PFSK-1 (cell line): ENCODE data around the gene RANBP17.

Source experiments
- FOXP2 ChIP-seq: optimal IDR thresholded peaks from 2 replicates; pipeline ENCODE3; 2011; ENCODE audit warnings: borderline replicate concordance, control low read depth, inconsistent platforms; ENCODE audit not compliant: insufficient read depth; ENCODE audit errors: extremely low read length, extremely low read depth
- POLR2AphosphoS5 ChIP-seq: IDR thresholded peaks from 2 replicates; pipeline ENCODE4 v1.6.1; 2012; ENCODE audit warnings: low read depth, mild to moderate bottlenecking, control low read depth, low read length, moderate library complexity
- REST ChIP-seq, 2 experiments: IDR thresholded peaks; 2 replicates each; pipeline versions ENCODE4 v1.6.1 to v1.8.0; 2011 to 2012; ENCODE audit warnings: low read depth in 2 of 2, low read length in 2 of 2, control low read depth in 1 of 2, inconsistent platforms in 1 of 2, mild to moderate bottlenecking in 1 of 2, moderate library complexity in 1 of 2; ENCODE audit not compliant: insufficient read depth in 1 of 2
- SIN3A ChIP-seq: IDR thresholded peaks from 2 replicates; pipeline ENCODE4 v1.6.1; 2012; ENCODE audit warnings: mild to moderate bottlenecking, low read length, moderate library complexity, borderline replicate concordance; ENCODE audit not compliant: insufficient read depth
- TAF1 ChIP-seq: IDR thresholded peaks from 2 replicates; pipeline ENCODE4 v1.6.1; 2012; ENCODE audit warnings: low read length, control low read depth, borderline replicate concordance; ENCODE audit not compliant: insufficient read depth

RANBP17 gene

GRCh38 chr5:170843870-170844269 is 17.9 kb upstream of the RANBP17 start:
- TF ChIP-seq REST (IDR thresholded peaks at IDR 0.05; ENCODE audit: insufficient read depth in 1 of 2, low read depth in 2 of 2, low read length in 2 of 2) (no peak), FOXP2 (no peak), SIN3A (no peak), POLR2AphosphoS5 (no peak)

GRCh38 chr5:170844651-170845050 is 17.2 kb upstream of the RANBP17 start:
- TF ChIP-seq TAF1, result no peak
- TF ChIP-seq SIN3A, result no peak
- TF ChIP-seq REST (IDR thresholded peaks at IDR 0.05; ENCODE audit: insufficient read depth in 1 of 2, low read depth in 2 of 2, low read length in 2 of 2), result no peak
- TF ChIP-seq FOXP2, result no peak
- no peak for TF ChIP-seq POLR2AphosphoS5

- TF ChIP-seq REST (IDR thresholded peaks at IDR 0.05; ENCODE audit: insufficient read depth in 1 of 2, low read depth in 2 of 2, low read length in 2 of 2), result no peak
- no peak for TF ChIP-seq FOXP2
- no peak for TF ChIP-seq SIN3A
- no peak for TF ChIP-seq POLR2AphosphoS5
- TF ChIP-seq TAF1, result no peak
Observed at GRCh38 chr5:170846416-170846815, 15.4 kb upstream of the RANBP17 start.

GRCh38 chr5:170846846-170847245 is 15.0 kb upstream of the RANBP17 start:
- TF ChIP-seq FOXP2, result no peak
- no peak for TF ChIP-seq REST (IDR thresholded peaks at IDR 0.05; ENCODE audit: insufficient read depth in 1 of 2, low read depth in 2 of 2, low read length in 2 of 2)
- TF ChIP-seq POLR2AphosphoS5, result no peak
- TF ChIP-seq SIN3A, result no peak
- TF ChIP-seq TAF1, result no peak

- TF ChIP-seq SIN3A, result no peak
- no peak for TF ChIP-seq REST (IDR thresholded peaks at IDR 0.05; ENCODE audit: insufficient read depth in 1 of 2, low read depth in 2 of 2, low read length in 2 of 2)
- TF ChIP-seq FOXP2, result no peak
- no peak for TF ChIP-seq POLR2AphosphoS5
- no peak for TF ChIP-seq TAF1
Observed at GRCh38 chr5:170848033-170848432, 13.8 kb upstream of the RANBP17 start.
